Jurkat, Clone E6-1 (cell line): ENCODE data around the gene TTLL10.

Experiments
- DNase-seq: peaks from one replicate; pipeline ENCODE4 v3.0.0-alpha.2; 2011; ENCODE audit warnings: low read depth, low spot score
- H3K4me3 ChIP-seq: 2 replicates; pipeline ENCODE4 v1.5.1; 2011; ENCODE audit warnings: mild to moderate bottlenecking, low read length, control low read depth, moderate library complexity

Gene TTLL10

DNA sequence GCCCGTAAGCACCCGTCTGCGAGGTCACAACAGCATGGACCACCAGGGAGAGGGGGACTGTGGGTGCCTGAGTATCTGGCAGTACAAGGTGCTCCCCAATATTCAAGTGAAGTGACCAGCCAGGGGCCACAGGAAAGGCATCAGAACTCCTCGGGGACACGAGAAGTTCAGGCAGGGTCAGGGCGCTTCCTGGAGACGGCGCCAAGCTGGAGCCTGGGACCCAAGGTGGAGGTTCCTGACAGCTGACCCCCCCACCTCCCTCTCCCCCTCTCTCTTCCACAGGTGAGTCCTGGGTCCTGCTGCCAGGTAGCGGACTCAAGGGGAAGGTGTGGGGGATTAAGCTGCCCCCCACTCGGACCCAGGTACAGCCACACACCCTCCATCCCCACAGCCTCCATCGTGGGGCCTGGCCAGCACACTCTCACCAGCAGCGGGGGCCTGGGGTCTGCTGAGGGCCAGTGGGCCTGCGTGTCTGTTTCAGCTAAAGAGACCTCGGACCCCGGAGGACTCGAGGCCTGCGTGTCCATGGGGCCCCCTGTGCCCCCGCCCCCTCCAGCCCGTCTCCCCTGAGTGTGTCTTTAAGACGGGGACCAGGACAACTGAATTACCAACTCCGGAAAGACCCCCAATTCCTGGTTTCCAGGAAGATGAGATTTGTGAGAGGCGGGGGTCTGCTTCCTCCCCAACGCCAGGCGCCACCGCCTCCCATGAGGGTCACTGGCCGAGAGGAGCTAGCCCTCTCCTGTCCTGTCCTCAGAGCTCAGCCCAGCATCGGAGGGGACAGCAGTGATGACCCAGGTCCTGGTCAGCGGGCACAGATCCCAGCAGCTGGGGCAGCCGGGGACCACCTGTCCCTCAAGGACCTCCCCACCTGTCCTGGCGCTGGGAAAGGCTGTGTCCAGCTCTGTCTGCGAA is 26.5 kb downstream of the TTLL10 start:
- H3K4me3 ChIP-seq, result no peak overlapping the region
- DNase-seq, result no peak

DNA sequence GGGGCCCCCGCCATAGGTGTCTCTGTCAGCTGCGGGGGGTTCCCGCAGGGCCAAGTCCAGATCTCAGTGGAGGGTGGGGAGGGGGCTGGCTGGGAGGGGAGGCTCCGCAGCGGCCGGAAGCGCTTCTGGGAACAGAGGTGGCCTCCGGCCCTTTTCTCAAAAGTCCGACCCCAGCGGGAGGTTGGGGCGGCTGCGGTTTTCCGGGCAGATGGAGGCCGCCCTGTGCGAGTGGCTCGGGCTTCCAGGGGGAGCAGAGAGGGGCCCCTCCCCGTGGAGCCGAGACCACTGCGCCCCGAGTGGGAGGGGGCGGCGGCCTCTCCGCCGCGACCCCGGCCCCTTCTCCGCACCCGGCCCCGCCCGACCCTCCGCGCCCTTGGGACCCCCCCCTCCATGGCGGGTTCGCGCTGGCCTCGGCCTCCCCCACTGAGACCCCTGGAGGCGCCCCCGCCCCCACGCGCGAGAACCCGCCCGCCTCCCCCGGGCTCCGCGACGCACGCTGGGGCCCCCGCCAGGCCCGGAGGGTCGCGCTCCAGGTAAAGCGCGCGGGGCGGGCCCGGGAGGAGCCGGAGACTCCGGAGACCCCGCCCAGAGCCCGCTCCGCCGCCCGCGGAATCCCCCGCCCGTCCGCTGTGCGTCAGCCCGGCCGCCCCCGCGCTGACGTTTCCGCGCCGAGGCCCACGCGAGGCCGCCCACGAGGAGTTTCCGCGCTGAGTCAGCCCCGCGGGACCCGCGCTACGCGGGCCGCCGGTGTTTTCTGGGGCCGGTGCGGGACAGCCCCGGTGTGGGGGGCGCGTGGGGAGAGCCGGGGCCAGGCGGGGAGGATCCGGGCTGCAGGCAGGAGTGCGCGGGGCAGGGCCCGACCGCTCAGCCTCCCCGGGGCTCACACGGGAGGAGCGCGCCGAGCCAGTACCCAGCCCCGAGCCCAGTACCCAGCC is 27.5 kb downstream of the TTLL10 start:
- DNase-seq, result no peak
- no peak overlapping the region; the same call in 1 of the 2 replicates for H3K4me3 ChIP-seq

DNA sequence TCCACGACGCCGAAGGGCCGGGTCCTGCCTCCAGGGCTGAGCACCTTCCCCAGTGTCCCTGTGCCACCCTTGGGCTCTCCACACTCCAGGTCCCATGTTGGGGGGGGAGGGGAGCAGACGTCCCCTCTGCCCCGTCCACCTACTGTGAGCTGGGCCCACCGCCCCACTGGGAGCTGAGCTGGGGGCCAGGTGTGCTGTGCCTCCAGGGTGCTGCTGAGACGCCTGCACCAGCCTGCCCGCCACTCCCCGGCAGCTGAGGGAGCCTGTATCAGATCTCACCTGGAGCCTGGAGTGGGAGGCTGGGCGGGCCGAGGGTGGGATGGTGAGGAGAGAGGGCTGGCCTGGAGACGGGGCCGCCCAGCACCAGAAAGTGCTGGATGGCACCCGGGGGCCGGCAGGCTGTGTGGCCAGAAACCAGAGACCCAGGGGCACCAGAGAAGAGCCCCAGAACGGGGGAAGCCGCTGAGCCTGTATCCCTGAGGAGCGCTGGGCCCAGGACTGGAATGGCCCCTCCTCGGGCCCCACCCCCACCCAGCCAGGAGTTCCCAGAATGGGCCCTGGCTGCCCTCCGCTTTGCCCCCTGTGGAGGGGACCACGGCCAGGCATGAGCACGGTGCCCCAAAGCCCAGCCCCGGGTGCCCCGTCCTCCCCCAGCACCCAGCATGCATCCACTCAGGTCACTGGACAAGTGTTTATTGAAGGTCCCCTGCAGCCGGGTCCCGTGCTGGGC is 29.3 kb downstream of the TTLL10 start:
- no peak for DNase-seq
- H3K4me3 ChIP-seq, result no peak overlapping the region

DNA sequence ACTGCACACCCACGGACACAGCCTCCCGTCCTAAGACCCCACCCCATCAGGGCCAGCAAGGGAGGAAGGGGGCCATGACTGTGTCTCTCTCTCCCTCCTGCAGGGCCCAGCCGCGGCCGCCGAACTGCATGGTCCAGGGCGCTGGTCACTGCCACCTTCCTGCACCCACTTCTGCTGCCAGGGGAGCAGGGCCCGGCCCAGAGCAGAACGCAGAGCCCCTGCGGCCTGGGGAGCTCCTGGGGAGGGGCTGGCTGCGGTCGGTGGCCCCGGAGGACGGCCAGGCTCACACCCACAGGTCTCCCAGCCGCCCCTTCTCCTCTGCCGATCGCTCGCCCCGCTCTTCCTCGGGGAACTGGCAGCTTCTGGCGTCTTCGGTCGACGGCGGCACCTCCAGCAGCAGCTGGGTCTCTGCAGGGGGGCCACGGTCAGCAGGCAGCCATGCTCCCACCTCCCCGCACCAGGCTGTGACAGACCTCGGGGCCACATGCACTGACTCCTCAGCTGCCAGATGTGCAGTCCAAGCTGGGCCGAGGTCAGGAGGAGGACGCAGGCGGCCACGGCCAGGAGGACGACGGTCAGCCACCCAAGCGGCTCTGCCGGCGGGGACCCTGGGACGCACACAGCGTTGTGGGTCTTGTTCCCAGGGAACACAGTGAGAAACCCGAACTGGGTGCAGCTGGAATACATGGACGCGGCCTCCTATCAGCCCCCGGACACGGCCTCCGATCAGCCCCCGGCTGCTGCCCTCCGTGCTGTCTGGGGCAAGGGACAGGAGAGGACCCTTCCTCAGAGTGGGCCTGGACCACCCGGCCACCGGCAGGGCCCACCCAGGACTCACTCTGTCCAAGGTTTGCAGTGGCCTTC is 30.1 kb downstream of the TTLL10 start:
- DNase-seq, result no peak

DNA sequence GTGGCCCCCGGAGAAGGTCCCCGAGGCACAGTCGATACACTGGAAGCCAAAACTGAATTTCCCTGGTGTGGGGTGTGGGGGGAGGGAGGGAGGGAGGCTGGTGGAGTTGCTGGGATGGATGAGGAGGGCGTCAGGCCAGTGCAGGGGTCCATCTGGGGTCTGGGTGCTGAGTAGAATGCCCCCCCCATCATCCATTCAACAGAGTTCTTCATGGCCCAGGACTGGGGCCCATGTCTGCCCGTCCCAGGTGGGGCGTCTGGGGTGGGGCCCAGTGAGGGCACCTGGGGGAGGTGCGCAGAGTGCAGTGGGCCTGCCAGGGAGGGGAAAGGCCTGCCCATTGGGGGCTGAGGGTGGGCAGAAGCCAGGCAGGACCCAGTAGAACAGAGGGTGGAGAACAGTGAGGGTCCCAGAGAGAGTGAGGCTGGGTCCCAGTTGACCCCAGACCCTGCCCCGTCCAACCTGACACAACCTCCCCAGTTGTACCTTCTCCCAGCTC is 30.8 kb downstream of the TTLL10 start:
- no peak for DNase-seq

More for the DNA sequence above, 30.1 kb downstream of the TTLL10 start:
- no peak overlapping the region for H3K4me3 ChIP-seq

DNA sequence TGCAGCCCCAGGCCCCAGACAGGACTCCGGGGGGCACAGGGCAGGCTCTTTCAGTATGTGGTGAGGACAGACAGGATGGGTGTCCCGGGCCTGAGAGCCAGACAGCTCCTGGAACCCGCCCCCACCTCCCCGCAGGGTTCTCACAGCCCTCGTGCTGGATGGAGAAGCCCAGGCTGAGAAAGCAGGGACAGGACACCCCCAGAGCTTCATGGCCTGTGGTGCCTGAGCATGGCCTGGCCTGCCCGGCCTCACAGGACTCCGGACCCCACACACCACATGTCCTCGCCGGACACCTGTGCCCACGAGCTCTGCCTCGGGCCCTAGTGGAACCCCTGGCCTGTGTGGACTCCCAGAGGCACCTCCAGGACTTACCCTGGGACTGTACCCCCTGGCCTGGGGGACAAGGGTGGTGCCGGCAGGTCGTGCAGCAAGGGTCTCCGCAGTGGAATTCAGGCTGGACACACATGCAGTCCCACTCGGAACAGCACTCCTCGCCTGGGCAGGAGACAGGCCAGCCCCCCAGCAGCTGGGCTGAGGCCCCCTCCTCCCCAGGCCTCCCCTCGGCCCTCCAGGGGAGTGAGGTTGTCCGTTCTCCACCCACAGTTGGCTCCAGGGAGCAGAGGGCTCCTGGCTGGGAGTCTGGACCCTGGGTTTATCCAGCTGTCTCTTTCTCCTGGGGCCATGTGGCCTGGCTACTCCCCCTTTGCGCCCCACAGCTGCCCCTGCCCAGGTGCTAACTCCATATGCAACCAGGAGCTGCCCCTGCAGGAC is 31.5 kb downstream of the TTLL10 start:
- no peak overlapping the region for H3K4me3 ChIP-seq
- DNase-seq, result no peak

More for the DNA sequence above, 30.8 kb downstream of the TTLL10 start:
- no peak overlapping the region for H3K4me3 ChIP-seq

DNA sequence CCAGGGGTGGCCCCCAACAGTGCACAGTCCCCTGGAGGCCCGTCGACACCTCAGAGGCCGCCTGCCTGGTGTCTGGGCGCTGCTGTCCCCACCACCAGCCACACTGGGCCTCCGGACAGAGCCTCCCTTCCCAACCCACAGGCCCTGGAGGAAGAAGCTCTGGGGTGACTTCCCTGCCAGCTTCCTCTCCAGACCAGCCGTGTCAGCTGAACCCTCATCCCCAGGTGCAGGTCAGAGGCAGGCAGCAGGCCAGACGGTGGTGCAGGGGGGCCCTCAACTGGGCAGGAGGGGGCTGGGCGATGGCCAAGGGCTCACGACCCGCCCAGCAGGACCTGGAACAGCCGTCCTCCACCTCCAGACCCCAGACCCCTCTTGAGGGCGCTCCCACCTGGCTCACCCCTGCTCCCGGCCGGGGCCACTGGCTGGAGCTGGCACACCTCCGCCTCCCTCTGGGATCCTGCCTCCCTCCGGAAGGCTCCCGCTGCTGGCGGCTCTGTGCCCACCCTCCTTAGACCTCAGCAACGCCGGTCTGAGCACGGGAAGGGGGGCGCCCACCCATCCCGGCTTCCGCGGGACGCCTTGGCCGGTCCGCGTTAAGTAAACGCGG is 32.2 kb downstream of the TTLL10 start:
- no peak overlapping the region for H3K4me3 ChIP-seq
- no peak for DNase-seq

DNA sequence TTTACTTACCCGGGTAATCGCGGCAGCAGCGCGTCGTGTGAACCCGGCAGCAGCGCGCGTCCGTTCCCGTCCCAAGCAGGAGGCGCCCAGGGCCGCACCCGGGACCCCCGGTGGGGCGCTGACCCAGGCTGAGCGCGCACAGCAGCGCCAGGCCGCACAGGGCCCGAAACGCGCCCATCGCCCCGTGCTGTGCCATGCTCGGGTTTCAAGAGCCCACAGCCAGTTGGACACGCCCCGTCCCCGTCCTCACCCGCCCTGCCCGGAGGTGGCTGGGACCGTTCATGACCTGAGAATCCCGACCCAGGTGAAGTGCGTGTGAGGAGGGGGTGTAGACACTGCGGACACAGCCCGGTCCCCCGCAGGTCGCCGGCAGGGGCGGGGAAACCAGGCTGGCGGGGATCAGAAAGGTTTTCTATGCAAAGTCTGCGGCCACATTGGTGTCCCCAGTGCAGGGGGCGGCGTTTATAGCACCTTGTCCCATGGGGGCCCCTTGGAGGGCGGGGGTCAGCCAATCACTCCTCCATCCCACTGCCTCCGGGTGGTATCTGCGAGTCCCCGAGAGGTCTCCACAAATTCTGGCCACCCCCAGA is 32.8 kb downstream of the TTLL10 start, which contains the start of gene TNFRSF18:
Gene TNFRSF18, minus strand, starts transcription at position 217 of the 590 bp plus-strand sequence. Its CDS starts 21 bp downstream, at position 196.
- DNase-seq, result no peak
- H3K4me3 ChIP-seq, result no peak within 1 kb of the TSS

DNA sequence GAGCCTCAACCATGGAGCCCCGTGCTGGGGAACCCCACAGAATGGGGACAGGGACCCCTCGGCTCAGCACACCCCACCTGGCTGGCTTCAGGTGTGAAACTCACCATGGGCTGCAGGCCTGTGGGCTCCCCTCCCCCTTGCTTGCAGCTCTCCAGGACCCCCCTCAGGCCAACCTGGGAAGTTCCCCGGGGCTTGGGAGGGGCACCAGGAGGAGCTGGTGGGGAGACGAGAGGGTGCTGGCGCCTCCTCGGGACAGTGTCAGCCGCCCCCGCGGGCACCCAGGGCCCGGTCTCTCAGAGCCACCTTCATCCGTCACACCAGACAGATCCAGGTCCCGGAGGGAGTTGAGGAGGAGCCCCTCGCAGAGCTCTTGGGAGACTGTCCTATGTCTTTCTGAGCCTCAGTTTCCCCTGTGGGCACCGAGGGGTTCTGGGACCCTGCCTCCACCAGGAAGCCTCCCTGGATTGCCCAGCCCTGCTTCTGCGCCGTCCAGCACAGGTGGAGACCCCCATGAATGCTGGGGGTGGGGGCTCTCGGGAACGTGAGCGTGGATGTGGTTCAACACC is 33.4 kb downstream of the TTLL10 start:
- no peak overlapping the region for H3K4me3 ChIP-seq
- DNase-seq, result no peak

DNA sequence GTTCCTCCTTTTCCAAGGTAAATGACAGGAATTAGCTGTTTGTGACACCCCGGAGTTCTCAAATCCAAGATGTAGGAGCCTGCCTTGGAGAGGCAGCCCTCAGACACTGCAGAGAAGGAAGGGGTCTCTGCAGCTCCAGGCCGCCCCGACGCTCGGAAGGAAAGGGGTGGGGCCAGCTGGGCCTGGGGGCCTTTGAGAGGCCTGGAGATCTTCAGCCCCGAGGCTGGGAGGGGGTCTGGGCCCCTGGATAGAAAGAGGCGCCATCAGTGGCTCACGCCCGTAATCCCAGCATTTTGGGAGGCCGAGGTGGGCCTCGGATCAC is 33.9 kb downstream of the TTLL10 start:
- no peak overlapping the region for H3K4me3 ChIP-seq
- DNase-seq, result no peak

DNA sequence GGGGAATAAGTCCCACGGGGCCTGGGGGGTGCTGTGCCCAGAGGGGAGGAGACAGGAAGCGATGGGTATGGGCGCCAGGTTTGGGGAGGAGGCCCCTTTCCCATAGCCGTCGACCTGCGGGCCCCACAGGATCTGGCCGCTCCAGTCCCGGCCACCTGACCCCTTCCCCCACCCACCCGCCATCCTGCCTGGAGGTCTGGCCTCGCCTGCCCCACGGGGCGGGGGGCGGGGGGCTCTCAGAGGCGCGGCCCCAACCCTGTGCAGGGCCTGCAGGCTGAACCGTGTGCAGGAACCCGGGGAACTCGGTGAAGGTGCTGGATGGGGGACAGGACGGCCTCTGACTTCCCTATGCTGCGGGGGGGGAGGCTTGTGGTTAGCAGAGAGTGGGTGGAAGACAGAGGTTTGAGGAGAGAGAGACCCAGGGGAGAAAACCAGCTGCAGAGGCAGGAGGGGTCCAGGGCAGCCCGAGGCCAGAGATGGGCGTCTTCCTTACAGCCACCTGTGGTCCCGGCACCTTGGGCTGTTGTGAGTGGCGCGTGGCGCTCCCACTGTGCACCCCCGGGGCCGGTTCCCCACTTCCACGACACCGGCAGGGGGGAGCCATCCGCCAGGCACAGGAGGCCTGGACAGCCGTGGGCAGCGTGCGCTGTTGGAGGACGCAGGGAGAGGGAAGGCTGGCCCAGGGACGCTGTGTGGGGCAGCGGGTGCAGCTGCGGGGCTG is 35.2 kb downstream of the TTLL10 start:
- H3K4me3 ChIP-seq, result no peak overlapping the region
- peak; percentile 29 for DNase-seq

DNA sequence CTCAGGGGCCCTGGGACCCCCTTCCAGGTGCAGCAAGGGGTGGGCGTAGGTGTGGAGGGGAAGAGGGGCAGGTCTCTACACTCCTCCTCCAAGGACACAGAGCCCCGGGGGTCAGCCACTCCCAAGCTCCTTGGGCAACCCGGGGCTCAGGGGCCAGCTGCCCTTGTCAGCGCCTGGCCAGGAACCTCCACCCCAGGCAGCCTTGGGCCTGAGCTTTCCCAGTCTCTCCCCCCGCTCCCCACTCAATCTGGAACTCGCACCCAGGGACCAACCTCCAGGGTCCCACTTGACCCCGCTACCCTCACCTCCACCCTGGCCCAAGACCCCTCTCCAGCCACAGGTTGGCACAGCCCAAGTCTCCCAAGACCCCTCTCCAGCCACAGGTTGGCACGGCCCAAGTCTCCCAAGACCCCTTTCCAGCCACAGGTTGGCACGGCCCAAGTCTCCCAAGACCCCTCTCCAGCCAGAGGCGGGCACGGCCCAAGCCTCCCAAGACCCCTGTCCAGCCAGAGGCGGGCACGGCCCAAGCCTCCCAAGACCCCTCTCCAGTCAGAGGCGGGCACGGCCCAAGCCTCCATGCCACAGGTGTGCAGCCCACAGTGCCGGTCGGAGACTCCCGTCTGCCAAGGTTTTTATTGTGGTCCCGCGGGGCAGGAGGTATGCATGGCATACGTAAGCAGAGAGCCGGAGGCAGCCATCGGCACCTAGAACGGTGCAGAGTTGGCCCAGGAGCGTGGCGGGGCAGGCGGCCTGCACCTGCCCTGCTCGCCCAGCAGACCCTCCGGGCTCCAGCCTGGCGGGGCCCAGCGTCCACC is 37.3 kb downstream of the TTLL10 start:
- no peak overlapping the region for H3K4me3 ChIP-seq
- DNase-seq, result no peak

DNA sequence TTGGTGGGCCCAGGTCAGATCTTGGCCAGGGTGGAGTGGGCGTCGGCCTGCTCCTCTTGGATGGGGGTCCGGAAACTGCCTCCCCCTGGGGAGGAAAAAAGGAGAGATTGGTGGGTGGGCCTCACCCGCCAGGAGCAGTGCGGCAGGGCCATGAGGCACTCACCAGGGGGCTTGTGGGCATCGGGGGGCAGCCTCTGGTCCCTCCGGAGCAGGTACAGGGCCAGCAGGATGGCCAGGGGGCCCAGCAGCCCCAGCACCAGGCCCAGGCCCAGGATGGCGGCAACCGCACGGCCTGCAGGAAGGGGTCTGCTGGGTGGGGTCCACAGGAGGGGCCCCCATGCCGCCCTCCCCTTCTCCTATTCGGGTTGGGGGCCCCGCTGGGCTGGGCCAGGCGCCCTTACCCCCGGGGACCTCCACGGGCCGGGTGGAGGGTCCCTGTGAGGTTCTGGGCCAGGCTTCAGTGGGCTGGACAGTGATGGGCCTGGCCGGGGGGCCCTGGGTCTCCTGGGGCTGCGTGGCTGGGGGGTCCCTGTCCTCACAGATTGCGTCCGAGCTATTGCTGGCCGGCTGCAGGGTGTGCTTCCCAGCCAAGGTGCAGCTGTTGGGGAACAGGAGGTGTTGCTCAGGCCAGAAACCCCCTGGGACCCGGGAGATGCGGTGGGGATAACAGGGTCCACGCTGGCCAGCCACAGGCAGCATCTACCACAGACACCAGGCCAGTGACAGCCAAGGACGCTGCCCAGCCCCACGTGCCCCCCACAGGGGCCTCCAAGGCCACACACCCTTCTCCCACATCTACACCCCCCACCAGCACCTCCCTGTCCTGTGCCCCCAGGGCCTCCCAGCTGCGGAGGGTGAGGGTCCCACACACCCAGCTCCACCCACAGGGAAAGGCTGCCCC is 38.1 kb downstream of the TTLL10 start:
- DNase-seq, result no peak
- no peak overlapping the region for H3K4me3 ChIP-seq

DNA sequence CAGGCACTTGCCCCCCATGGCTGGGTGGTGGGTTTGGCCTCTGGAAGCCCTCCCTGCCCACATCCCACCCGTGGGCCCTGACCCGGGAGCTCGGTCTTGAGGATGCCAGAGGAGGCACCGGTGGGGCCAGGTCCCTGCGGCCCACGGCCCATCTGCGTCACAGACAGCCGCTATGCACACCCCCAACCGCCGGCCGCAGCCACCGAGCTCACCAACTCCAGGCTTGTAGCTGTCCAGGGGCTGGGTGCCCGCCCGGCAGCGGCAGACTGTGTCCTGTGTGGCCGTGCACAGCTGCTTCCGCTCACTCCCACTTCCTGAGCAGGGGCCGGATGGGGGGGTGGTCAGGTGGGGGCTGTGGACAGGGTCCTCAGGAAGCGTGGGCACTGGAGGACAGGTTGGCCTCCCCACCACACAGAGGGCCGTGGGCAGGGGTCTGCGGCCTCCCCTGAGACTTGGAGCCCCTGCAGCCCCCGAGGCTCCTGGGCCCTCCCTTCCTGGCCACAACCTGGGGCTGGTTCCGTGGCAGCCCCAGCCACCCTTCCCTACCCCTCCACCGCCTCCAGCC is 39.2 kb downstream of the TTLL10 start:
- DNase-seq, result no peak

More for the DNA sequence above, 39.2 kb downstream of the TTLL10 start:
- peak overlapping the region; percentile 25 for H3K4me3 ChIP-seq
